SK-N-SH (cell line): ENCODE measurements around the gene IL1RL2. TPM values are rescaled to one million over a fixed set of nuclear protein-coding genes. Genes with fewer than 3 reads are reported as not detected.

Experiments
- CTCF ChIA-PET: fragments of 300-600, 350-600 bp; formaldehyde crosslinking; extraction: SDS; loops from one replicate; lab custom pipeline; 2021; lab: Yijun Ruan, JAX
- POLR2A ChIA-PET: fragments of 350-600 bp; sonication (Branson Sonifier 250); formaldehyde crosslinking; extraction: SDS; loops from one replicate; lab custom pipeline; 2020; ENCODE audit warnings: antibody characterized with exemption, inconsistent platforms; lab: Yijun Ruan, JAX
- DNase-seq: peaks from one replicate; pipeline ENCODE4 v3.0.0; 2012
- H2AFZ ChIP-seq: fragments of 200-600 bp; sonication (generic); 2 replicates; pipeline ENCODE4 v1.8.1; 2016; ENCODE audit warnings: antibody characterized with exemption, mild to moderate bottlenecking, low read depth
- H3F3A ChIP-seq: fragments of 200-600 bp; sonication (generic); replicated peaks from 2 replicates; pipeline ENCODE3; 2016; ENCODE audit warnings: antibody characterized with exemption, mild to moderate bottlenecking; ENCODE audit not compliant: insufficient read depth
- H3K27ac ChIP-seq, 2 experiments: fragments of 200-500 bp in 1 of 2; fragments of 200-600 bp in 1 of 2; sonication (Bioruptor generic) in 1 of 2; sonication (generic), shearing (Covaris generic) in 1 of 2; 2 replicates each; pipeline versions ENCODE4 v1.5.1 to v1.6.1; 2014 to 2016; ENCODE audit warnings: low read depth in 2 of 2, inconsistent platforms in 1 of 2, low read length in 1 of 2, mild to moderate bottlenecking in 1 of 2, mixed read lengths in 1 of 2
- H3K27me3 ChIP-seq: fragments of 200-600 bp; sonication (generic), shearing (Covaris generic); 2 replicates; pipeline ENCODE4 v1.6.1; 2016; ENCODE audit warnings: mixed run types; ENCODE audit not compliant: insufficient read depth
- H3K36me3 ChIP-seq, 2 experiments: fragments of 200-500 bp in 1 of 2; fragments of 200-600 bp in 1 of 2; sonication (Bioruptor generic) in 1 of 2; sonication (generic) in 1 of 2; replicated peaks in 1 of 2; 2 replicates each; pipeline versions ENCODE3 to v1.5.1; 2014 to 2016; ENCODE audit warnings: low read length in 1 of 2, mild to moderate bottlenecking in 1 of 2; ENCODE audit not compliant: insufficient read depth in 2 of 2, control insufficient read depth in 1 of 2
- H3K4me1 ChIP-seq, 2 experiments: fragments of 200-500 bp in 1 of 2; fragments of 200-600 bp in 1 of 2; sonication (Bioruptor generic) in 1 of 2; sonication (generic), shearing (Covaris generic) in 1 of 2; 2 replicates each; pipeline versions ENCODE4 v1.5.1 to v1.6.1; 2014 to 2016; ENCODE audit warnings: low read depth in 1 of 2, low read length in 1 of 2, mixed run types in 1 of 2; ENCODE audit not compliant: insufficient read depth in 2 of 2, control insufficient read depth in 1 of 2
- H3K4me2 ChIP-seq: fragments of 200-600 bp; sonication (generic), shearing (Covaris generic); 2 replicates; pipeline ENCODE4 v1.6.1; 2017; ENCODE audit warnings: mixed run types
- H3K4me3 ChIP-seq, 2 experiments: fragments of 200-500 bp in 1 of 2; fragments of 200-600 bp in 1 of 2; sonication (Bioruptor generic) in 1 of 2; sonication (generic), shearing (Covaris generic) in 1 of 2; 2 replicates each; pipeline versions ENCODE4 v1.5.1 to v1.8.1; 2014 to 2016; ENCODE audit warnings: low read depth in 2 of 2, inconsistent platforms in 1 of 2, low read length in 1 of 2, mild to moderate bottlenecking in 1 of 2, mixed read lengths in 1 of 2, moderate library complexity in 1 of 2
- H3K79me2 ChIP-seq: fragments of 200-600 bp; sonication (generic); 2 replicates; pipeline ENCODE4 v1.8.1; 2017; ENCODE audit warnings: mild to moderate bottlenecking; ENCODE audit not compliant: insufficient read depth
- H3K9ac ChIP-seq: fragments of 200-600 bp; sonication (generic); 2 replicates; pipeline ENCODE4 v1.6.1; 2017; ENCODE audit warnings: mixed run types
- H3K9me2 ChIP-seq: fragments of 200-600 bp; sonication (generic); 2 replicates; pipeline ENCODE4 v1.6.1; 2017; ENCODE audit warnings: mixed run types
- H3K9me3 ChIP-seq: fragments of 200-600 bp; sonication (generic); 2 replicates; pipeline ENCODE4 v1.6.1; 2017; ENCODE audit warnings: mixed run types, mild to moderate bottlenecking, moderate library complexity
- H4K20me1 ChIP-seq: fragments of 200-600 bp; sonication (generic); 2 replicates; pipeline ENCODE4 v1.6.1; 2017; ENCODE audit warnings: mild to moderate bottlenecking, mixed run types; ENCODE audit not compliant: insufficient read depth
- CHD2 ChIP-seq: fragments of 150-350 bp; IDR thresholded peaks from 2 replicates; pipeline ENCODE4 v1.6.1; 2018; ENCODE audit warnings: low read length; ENCODE audit not compliant: partially characterized antibody
- EP300 ChIP-seq, 2 experiments: IDR thresholded peaks; 2 replicates each; pipeline versions ENCODE4 v1.4.0 to v1.6.1; 2012; ENCODE audit warnings: borderline replicate concordance in 1 of 2, low read depth in 1 of 2, low read length in 1 of 2
- FOXJ3 ChIP-seq: sonication (generic); formaldehyde crosslinking; IDR thresholded peaks from 2 replicates; pipeline ENCODE4 v1.5.1; 2020; ENCODE audit warnings: mild to moderate bottlenecking, missing genetic modification reagents
- FOXM1 ChIP-seq: IDR thresholded peaks from 2 replicates; pipeline ENCODE4 v1.4.0; 2012; ENCODE audit warnings: low read depth, mild to moderate bottlenecking
- GABPA ChIP-seq: IDR thresholded peaks from 2 replicates; pipeline ENCODE4 v1.4.0; 2012; ENCODE audit warnings: low read depth, mild to moderate bottlenecking
- GATA2 ChIP-seq: sonication (generic); formaldehyde crosslinking; IDR thresholded peaks from 2 replicates; pipeline ENCODE4 v1.5.0; 2020; ENCODE audit warnings: mild to moderate bottlenecking, missing genetic modification reagents
- MEF2A ChIP-seq: IDR thresholded peaks from 2 replicates; pipeline ENCODE4 v1.4.0; 2012; ENCODE audit warnings: low read depth, borderline replicate concordance
- MXI1 ChIP-seq: IDR thresholded peaks from 2 replicates; pipeline ENCODE4 v1.6.1; 2012; ENCODE audit warnings: mild to moderate bottlenecking, low read depth, low read length, improper control_type of control experiment
- NFIC ChIP-seq: IDR thresholded peaks from 2 replicates; pipeline ENCODE4 v1.4.0; 2012; ENCODE audit warnings: borderline replicate concordance
- NRF1 ChIP-seq: IDR thresholded peaks from 2 replicates; pipeline ENCODE4 v1.6.1; 2012; ENCODE audit warnings: low read depth, mild to moderate bottlenecking, low read length
- POLR2AphosphoS5 ChIP-seq: IDR thresholded peaks from 2 replicates; pipeline ENCODE4 v1.6.1; 2012; ENCODE audit warnings: low read depth, low read length
- RAD21 ChIP-seq: IDR thresholded peaks from 2 replicates; pipeline ENCODE4 v1.6.1; 2012; ENCODE audit warnings: mild to moderate bottlenecking, low read length
- RCOR1 ChIP-seq: fragments of 150-350 bp; IDR thresholded peaks from 2 replicates; pipeline ENCODE4 v1.6.1; 2017; ENCODE audit warnings: antibody characterized with exemption, low read length
- RXRA ChIP-seq: IDR thresholded peaks from 2 replicates; pipeline ENCODE4 v1.4.0; 2012; ENCODE audit warnings: low read depth, mild to moderate bottlenecking, borderline replicate concordance
- SIN3A ChIP-seq: IDR thresholded peaks from 2 replicates; pipeline ENCODE4 v1.6.1; 2012; ENCODE audit warnings: low read depth, mild to moderate bottlenecking, low read length, moderate library complexity, borderline replicate concordance
- SMC3 ChIP-seq: IDR thresholded peaks from 2 replicates; pipeline ENCODE4 v1.6.1; 2012; ENCODE audit warnings: low read depth, low read length, improper control_type of control experiment
- TEAD4 ChIP-seq: IDR thresholded peaks from 2 replicates; pipeline ENCODE4 v1.4.0; 2012; ENCODE audit warnings: mild to moderate bottlenecking, borderline replicate concordance; ENCODE audit not compliant: insufficient read depth
- WGBS: methylation state at CpG from one replicate; pipeline ENCODE4 v1.1.6; 2017; ENCODE audit warnings: low lambda C conversion rate; 5-methylcytosine and 5-hydroxymethylcytosine counted together
- polyA plus RNA-seq, 3 experiments: library from polyadenylated mRNA; depleted of rRNA; stranded (reverse); fragments of >200 nt; gene quantifications; 2 replicates each; pipeline ENCODE4 v1.2.3, GENCODE V29; 2012
- TF ChIP-seq, protein P1 (sequence below): IDR thresholded peaks from 2 replicates; pipeline ENCODE4 v1.4.0; 2012; ENCODE audit warnings: low read depth, borderline replicate concordance
- TF ChIP-seq, protein P2 (sequence below): IDR thresholded peaks from 2 replicates; pipeline ENCODE4; 2012
- TF ChIP-seq, protein P3 (sequence below): fragments of 150-350 bp; IDR thresholded peaks from 2 replicates; pipeline ENCODE4 v1.6.1; 2017; ENCODE audit warnings: antibody characterized with exemption, low read length, low read depth, borderline replicate concordance
- TF ChIP-seq, protein P4 (sequence below): fragments of 200-600 bp; sonication (generic); IDR thresholded peaks from 2 replicates; pipeline ENCODE4 v1.6.1; 2017; ENCODE audit warnings: antibody characterized with exemption, mild to moderate bottlenecking, moderate library complexity
- TF ChIP-seq, protein P5 (sequence below): IDR thresholded peaks from 2 replicates; pipeline ENCODE4 v1.4.0; 2012; ENCODE audit warnings: low read depth, borderline replicate concordance

IL1RL2 gene
- polyA plus RNA-seq, 1 of the 3 experiments (the other 2 are of a cell fraction) = 0.05 TPM

DNA sequence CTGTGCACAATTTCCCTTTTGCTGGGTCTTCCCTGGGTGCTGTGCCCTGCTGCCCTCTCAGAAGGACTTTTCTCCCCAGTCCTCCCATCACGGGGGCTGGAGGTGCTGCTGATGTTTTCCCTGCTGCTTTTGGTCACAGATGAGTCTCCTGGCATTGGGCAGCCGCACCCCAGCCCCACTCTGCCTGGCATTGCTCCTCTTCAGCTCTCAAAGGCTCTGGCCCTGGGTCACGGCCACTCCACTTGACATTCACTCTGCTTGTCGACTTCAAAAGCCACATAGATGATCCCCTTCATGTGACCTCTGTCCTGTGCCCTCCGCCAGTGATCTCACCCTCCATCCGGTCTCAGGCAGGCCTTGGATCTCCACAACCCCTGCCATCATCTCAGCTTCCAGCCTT, 81.0 kb downstream of the IL1RL2 start:
- Histone ChIP-seq H3K27me3 (peaks cover 44% of the 10 kb centered on the region), H3K79me2 (no peaks in the 10 kb centered on the region), H2AFZ (no peak overlapping the region), H3K36me3 (no peaks in the 10 kb centered on the region), H3K9me2 (no peaks in the 10 kb centered on the region), H3K4me3 (no peak overlapping the region), H4K20me1 (no peaks in the 10 kb centered on the region), H3K4me2 (no peak overlapping the region), H3K27ac (no peak overlapping the region), H3K9ac (no peak overlapping the region), H3K4me1 (no peaks in the 10 kb centered on the region), H3F3A (no peaks in the 10 kb centered on the region), H3K9me3 (no peaks in the 10 kb centered on the region)
- 9% methylated on average over 6 of the region's 6 CpGs for WGBS
- TF ChIP-seq CHD2 (no peak), GABPA (no peak), SIN3A (no peak), TEAD4 (no peak), RAD21 (no peak), RCOR1 (no peak), RXRA (no peak), POLR2AphosphoS5 (no peak), NFIC (no peak), SMC3 (no peak), MEF2A (no peak)
- TF ChIP-seq, protein P1, sequence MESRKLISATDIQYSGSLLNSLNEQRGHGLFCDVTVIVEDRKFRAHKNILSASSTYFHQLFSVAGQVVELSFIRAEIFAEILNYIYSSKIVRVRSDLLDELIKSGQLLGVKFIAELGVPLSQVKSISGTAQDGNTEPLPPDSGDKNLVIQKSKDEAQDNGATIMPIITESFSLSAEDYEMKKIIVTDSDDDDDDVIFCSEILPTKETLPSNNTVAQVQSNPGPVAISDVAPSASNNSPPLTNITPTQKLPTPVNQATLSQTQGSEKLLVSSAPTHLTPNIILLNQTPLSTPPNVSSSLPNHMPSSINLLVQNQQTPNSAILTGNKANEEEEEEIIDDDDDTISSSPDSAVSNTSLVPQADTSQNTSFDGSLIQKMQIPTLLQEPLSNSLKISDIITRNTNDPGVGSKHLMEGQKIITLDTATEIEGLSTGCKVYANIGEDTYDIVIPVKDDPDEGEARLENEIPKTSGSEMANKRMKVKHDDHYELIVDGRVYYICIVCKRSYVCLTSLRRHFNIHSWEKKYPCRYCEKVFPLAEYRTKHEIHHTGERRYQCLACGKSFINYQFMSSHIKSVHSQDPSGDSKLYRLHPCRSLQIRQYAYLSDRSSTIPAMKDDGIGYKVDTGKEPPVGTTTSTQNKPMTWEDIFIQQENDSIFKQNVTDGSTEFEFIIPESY = no peak
- DNase-seq = no peak
- ChIA-PET CTCF (interaction anchor here (1.2 kb wide), 1 partner anchor 27 kb away, joined by 3 read pairs; no protein-coding TSS in a partner anchor), POLR2A (no interaction called here)

DNA sequence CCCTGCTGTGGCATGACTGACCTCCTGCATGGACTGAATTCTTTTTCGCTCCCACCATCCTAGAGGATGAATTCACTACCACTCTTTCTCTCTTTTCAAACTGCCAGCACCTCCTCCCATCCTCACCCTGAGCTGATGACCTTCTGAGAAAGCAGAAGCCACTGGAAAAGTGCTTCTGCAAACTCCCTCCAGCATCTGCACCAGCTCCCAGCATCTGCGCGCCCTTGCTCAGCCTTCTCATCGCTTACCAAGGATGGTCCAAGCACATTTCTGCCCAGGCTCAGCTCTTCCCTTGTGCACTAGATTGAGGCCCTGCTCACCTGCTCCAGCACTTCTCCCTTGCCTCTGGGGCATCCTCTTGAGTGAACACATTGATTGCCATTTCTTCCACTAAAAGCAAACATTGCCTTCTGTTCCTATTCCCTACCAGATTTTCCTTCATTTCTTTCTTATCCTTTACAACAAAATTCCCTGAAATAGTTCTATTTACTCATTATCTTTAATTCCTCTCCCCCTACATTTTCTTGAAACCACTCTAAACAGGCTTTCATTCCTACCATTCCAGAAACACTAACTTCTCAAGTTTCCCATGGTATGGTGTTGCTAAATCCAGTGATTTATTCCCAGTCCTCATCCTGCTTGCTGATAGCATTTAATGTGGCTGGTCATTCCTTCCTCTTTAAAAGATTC, 81.8 kb downstream of the IL1RL2 start:
- no peaks in the 10 kb centered on the region for H3F3A ChIP-seq
- no peak for DNase-seq
- H3K36me3 ChIP-seq = no peaks in the 10 kb centered on the region
- H2AFZ ChIP-seq = no peak overlapping the region
- H3K9me2 ChIP-seq = no peaks in the 10 kb centered on the region
- WGBS = 19% methylated on average over 4 of the region's 4 CpGs
- no peak overlapping the region for H3K9ac ChIP-seq
- no peaks in the 10 kb centered on the region for H4K20me1 ChIP-seq
- no peak overlapping the region for H3K27ac ChIP-seq
- CTCF ChIA-PET = interaction anchor here (1.2 kb wide), 1 partner anchor 28 kb away, joined by 3 read pairs; no protein-coding TSS in a partner anchor
- no peak overlapping the region for H3K4me2 ChIP-seq
- no peaks in the 10 kb centered on the region for H3K4me1 ChIP-seq
- H3K79me2 ChIP-seq = no peaks in the 10 kb centered on the region
- peaks cover 41% of the 10 kb centered on the region; the same call in 1 of the 2 replicates for H3K27me3 ChIP-seq
- no peaks in the 10 kb centered on the region for H3K9me3 ChIP-seq
- no peak overlapping the region for H3K4me3 ChIP-seq
- POLR2A ChIA-PET = no interaction called here
- TF ChIP-seq, protein P2, sequence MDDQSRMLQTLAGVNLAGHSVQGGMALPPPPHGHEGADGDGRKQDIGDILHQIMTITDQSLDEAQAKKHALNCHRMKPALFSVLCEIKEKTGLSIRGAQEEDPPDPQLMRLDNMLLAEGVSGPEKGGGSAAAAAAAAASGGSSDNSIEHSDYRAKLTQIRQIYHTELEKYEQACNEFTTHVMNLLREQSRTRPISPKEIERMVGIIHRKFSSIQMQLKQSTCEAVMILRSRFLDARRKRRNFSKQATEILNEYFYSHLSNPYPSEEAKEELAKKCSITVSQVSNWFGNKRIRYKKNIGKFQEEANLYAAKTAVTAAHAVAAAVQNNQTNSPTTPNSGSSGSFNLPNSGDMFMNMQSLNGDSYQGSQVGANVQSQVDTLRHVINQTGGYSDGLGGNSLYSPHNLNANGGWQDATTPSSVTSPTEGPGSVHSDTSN = no peak
- TF ChIP-seq FOXM1 (no peak), NRF1 (no peak), SMC3 (no peak), MXI1 (no peak), FOXJ3 (CRISPR knock-in tag) (no peak), SIN3A (no peak), GATA2 (no peak), EP300 (IDR thresholded peaks at IDR 0.05; ENCODE audit: borderline replicate concordance in 1 of 2, low read depth in 1 of 2, low read length in 1 of 2) (no peak), GABPA (no peak)
- TF ChIP-seq, protein P3, sequence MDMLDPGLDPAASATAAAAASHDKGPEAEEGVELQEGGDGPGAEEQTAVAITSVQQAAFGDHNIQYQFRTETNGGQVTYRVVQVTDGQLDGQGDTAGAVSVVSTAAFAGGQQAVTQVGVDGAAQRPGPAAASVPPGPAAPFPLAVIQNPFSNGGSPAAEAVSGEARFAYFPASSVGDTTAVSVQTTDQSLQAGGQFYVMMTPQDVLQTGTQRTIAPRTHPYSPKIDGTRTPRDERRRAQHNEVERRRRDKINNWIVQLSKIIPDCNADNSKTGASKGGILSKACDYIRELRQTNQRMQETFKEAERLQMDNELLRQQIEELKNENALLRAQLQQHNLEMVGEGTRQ = no peak
- TF ChIP-seq, protein P4, sequence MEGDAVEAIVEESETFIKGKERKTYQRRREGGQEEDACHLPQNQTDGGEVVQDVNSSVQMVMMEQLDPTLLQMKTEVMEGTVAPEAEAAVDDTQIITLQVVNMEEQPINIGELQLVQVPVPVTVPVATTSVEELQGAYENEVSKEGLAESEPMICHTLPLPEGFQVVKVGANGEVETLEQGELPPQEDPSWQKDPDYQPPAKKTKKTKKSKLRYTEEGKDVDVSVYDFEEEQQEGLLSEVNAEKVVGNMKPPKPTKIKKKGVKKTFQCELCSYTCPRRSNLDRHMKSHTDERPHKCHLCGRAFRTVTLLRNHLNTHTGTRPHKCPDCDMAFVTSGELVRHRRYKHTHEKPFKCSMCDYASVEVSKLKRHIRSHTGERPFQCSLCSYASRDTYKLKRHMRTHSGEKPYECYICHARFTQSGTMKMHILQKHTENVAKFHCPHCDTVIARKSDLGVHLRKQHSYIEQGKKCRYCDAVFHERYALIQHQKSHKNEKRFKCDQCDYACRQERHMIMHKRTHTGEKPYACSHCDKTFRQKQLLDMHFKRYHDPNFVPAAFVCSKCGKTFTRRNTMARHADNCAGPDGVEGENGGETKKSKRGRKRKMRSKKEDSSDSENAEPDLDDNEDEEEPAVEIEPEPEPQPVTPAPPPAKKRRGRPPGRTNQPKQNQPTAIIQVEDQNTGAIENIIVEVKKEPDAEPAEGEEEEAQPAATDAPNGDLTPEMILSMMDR = no peak
- TF ChIP-seq, protein P5, sequence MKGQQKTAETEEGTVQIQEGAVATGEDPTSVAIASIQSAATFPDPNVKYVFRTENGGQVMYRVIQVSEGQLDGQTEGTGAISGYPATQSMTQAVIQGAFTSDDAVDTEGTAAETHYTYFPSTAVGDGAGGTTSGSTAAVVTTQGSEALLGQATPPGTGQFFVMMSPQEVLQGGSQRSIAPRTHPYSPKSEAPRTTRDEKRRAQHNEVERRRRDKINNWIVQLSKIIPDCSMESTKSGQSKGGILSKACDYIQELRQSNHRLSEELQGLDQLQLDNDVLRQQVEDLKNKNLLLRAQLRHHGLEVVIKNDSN = no peak
